ENCODE results near the gene RNASET2.

Gene RNASET2, protein sequence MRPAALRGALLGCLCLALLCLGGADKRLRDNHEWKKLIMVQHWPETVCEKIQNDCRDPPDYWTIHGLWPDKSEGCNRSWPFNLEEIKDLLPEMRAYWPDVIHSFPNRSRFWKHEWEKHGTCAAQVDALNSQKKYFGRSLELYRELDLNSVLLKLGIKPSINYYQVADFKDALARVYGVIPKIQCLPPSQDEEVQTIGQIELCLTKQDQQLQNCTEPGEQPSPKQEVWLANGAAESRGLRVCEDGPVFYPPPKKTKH

GRCh38 chr6:166956444-166957086, at the start of gene RNASET2:
Gene RNASET2, minus strand, starts transcription at chr6:166956550. Its CDS starts 368 bp downstream, at chr6:166956182.
- DNase-seq (ENCODE audit: low spot score) = peak; percentile 92

DNA sequence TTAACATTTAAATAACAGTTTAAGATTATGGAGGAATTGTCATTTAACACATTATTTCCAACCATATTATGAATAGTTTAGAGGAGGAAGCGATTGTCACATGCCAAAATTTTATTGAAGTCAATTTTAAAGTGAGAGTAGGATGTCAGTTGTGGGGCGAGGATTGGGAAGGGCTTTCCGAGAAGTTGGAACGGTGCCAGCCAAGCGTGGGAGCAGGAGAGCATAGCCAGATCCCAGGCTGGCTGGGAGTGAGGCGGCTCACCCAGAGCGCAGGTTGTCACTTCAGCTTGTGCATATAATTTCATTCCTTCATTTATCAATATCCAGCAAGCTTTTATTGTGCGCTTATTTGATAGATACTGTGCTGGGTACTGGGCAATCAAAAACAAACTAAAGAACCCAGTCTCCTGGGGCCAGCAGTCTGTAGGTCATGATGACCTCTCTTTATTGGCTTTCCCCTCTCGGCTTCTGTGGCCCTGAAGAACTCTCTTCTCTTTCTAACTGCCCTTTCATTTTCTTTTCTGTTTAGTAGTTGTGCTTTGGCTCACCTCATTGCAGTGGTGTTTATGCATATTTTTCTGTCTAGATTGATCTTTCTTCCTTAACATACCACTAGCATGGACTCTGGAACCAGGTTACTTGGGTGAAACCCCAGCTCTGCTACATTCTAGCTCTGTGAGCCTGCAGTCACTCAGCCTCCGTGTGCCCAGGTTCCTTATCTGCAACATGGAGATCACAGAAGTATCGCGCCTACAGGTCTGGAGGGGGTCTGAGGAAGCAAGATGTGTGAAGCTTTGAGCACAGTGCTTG, 49.2 kb upstream of the RNASET2 start:
- no peak for DNase-seq (ENCODE audit: low spot score)

GRCh38 chr6:167000759-167001158, 44.4 kb upstream of the RNASET2 start:
- no peak for DNase-seq (ENCODE audit: low spot score)

DNA sequence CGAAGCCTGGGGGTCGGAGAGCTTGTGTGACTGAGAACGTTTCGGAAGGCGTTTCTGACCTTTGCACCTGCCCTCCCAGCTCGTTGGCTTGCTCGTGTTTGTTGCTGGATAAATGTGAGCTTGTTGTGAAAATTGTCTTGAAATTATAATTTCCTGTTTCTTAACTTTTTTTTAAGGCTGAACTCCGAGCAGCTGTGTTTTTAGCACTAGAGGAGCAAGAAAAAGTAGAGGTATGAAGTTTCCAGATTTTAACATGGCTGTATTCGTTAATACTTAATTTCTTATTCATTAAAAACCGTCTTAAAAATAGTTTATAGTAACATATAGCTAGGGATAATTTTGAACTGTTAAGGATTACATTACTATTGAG, 43.5 kb upstream of the RNASET2 start:
- no peak for DNase-seq (ENCODE audit: low spot score)

DNA sequence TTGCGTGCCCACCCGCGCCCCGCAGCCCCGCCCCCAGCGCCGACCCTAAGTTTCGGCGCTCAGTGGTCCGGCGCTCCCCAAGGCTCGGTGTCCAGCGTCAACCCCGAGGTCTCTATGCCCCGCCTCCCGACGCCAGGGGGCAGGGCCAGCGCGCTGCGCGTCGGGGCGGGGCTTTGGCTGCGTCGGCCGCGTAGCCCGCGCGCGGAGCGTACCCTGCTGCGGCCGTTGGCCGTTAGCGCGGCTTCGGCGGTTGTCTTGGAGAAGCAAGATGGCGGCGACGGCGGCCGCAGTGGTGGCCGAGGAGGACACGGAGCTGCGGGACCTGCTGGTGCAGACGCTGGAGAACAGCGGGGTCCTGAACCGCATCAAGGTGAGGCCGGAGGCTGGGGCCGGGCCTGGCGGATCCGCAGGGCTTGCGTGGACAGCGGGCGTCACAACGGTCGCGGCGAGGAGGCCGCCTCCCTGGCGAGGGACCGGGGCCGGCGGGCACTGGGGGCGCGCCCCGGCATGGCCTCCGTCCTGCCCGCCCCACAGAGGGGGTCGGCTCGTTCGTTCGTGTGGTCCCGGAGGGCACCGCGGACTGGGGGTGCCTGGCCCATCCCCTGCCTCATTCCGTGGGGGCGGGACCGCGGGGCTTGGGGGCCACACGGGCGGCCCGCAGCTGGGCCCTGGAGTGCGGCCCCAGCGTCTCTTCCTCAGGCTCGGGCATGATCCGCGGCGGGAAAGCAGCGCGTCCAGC, 43.0 kb upstream of the RNASET2 start, which contains the start of gene CEP43:
CEP43 (plus strand) TSS at position 253 of the 739 bp plus-strand sequence; CDS start at position 269, 16 bp downstream.
- peak; percentile 94 for DNase-seq (ENCODE audit: low spot score)

DNA sequence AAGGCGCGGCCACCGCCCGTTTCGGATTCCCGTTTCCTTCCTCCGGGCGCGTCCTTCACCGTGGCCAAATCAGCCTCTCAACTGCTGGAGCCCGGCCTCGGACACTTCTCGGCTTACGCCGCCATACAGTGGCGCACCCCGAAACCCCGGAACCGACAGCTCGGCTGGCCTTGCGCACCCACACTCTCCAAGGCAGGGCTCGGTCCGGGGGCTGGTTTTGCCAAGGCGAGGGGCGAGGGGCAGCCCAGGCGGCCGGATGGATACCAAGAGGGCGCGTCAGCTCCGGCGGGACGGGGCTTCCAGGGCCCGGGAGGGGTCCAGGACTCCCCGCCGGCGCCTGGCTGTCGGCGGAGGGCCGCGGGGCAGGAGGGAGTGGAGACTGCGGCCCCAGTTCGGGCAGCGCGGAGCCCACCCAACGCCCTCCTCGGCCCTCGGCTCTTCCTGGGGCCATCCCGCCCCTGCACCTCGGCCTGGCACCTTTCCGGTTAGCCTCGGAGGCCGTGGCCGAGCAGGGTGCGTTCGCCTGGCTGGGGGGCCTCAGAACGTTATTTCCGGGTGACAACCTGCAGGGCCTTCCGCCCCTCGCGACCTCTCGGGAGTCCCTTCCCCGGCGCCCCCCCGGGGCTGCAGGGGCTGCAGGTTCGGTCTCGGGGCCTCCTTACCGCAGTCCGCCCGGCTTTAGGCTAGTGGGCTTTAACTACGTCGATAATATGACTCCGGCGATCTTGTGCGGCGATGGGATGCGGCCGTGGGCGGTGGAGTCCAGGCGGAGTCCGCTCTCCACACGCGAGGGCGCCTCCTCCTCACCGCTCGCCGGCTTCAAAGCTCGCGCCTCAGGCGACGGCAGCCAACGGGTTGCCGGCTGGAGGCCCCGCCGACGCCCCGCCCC, 42.1 kb upstream of the RNASET2 start:
- DNase-seq (ENCODE audit: low spot score) = no peak

DNA sequence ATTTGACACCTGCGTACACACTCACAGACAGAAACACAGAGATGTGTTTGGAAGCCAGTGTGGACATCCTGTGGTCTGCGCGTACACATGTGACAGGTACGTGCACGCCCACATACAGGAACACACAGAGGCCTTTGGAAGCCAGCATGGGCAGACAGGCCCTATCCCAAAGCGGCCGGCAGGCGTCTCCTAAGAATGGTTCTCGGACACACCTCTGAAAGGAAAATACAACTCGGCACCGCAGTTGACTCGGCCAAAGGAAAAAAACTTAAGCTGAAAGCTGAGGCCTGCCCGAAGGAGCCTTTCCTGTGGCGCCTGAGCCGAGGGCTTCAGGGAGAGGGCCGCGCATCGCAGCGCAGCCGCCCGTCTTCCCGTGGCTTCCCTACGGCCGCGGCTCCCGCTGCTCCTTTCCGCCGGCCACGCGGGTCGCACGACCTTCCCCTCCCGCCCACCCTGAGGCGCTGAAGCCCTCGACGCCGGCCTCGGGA, 41.5 kb upstream of the RNASET2 start:
- DNase-seq (ENCODE audit: low spot score) = peak; percentile 41

GRCh38 chr6:166997348-166997747, 41.0 kb upstream of the RNASET2 start:
- DNase-seq (ENCODE audit: low spot score) = no peak

- no peak for DNase-seq (ENCODE audit: low spot score)
These were observed 40.1 kb upstream of the RNASET2 start for GRCh38 chr6:166996406-166996805.

- no peak for DNase-seq (ENCODE audit: low spot score)
These were observed 33.2 kb upstream of the RNASET2 start for GRCh38 chr6:166989427-166990032.

DNA sequence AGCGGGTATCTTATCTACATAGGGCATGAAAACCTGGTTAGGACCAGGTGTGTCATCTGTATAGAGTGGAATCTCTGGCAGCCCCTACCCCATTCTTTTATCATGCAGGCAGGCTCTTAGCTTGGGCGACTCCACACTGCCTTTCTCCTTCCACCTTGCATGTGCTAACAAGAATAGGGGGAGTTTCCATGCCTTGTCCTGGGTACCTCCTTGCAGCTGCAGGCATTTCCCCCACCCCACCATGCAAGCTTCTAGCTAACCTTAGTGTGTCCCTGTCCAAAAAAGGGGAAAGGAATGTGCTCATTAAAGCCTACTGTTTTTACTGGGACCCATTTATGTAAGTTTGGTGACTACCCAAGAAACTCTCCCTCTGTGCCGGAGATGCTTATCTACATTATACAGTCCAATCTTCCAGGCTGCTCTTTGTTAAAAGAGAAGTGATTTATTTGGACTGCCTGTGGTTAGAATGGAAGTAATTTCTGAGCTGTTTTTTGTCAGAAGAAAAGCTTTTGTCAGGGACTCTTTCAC, 32.4 kb upstream of the RNASET2 start:
- DNase-seq (ENCODE audit: low spot score) = no peak

DNA sequence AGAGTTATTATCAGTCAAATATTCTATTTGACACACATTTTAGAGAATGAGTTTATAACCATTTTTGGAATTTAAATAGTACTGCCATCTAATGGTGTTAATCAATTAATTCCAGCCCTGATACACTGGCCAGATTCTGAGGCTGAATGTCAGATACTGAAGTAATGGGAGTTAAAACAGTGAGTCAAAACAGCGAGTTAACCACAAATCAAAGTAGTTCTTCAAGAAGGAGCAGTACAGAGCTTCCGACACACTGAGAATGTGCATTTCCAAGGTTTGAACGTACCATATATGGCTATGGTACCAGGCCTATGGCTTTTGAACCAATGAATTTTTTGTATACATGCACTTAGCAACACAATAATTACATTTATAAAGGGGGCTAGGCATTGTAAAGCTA, 31.6 kb upstream of the RNASET2 start:
- DNase-seq (ENCODE audit: low spot score) = no peak

- no peak for DNase-seq (ENCODE audit: low spot score)
These were observed 31.1 kb upstream of the RNASET2 start for GRCh38 chr6:166987448-166987847.

- DNase-seq (ENCODE audit: low spot score) = no peak
These were observed 24.4 kb upstream of the RNASET2 start for GRCh38 chr6:166980738-166981137.

DNA sequence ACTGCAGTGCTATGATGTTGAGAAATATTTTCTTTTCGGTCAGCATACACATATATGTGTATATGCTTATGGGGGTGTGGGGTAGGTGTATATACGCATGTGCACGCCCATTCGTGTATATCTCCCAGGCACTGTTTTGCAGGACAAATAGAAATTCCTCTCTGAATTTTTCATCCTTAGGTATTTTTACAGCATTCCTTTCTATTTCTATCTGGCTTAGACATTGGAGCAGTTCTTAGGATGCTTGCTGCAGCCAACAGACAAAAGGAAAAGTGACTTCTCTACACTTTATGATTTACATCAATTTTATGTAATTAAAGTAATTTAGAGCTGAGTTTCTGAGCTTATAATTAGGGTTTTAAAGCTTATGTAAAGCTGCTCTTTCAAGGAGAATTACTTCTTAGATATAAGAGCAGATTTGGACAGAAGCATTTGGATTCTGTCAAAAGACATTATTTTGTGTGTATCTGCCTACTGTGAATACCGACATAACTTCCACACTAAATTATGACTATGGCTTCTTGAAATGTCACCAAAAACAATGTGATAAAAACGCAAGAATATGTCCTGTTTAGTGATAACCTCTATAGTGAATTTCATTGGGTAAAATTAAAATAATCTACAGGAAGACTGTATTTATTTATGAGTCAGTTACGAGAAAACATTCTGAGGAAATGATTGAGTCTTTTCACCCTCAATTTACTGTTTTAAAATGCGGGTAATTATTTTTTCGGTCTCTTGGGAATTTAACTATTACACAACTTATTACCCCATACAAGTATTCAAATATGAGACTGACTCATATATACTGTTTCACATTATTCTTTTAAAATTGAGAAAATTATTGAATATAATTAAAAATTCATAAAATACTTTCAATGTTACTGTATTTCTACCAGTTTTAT, 21.5 kb upstream of the RNASET2 start:
- DNase-seq (ENCODE audit: low spot score) = peak; percentile 44

- DNase-seq (ENCODE audit: low spot score) = no peak
These were observed 20.3 kb upstream of the RNASET2 start for GRCh38 chr6:166976636-166977035.

DNA sequence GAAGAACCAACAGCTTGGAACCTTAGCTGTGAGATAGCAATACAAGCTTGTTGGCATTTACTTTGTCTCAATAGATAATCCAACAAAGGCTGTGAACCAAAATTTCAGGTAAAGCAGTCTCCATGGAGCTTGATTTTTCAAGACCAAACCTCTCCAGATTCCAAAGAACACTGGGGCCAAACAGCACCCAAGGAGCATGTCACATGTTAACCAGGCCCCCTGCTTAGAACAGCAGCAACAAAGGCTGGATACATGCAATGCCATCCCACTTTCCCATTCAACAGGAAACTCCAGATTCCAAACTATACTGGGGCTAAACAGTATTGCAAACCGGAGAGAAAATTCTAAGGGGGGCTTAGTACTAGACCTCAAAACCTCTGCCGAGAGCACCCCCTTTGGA, 15.8 kb upstream of the RNASET2 start:
- DNase-seq (ENCODE audit: low spot score) = no peak

GRCh38 chr6:166971271-166971670, 14.9 kb upstream of the RNASET2 start:
- DNase-seq (ENCODE audit: low spot score) = no peak

DNA sequence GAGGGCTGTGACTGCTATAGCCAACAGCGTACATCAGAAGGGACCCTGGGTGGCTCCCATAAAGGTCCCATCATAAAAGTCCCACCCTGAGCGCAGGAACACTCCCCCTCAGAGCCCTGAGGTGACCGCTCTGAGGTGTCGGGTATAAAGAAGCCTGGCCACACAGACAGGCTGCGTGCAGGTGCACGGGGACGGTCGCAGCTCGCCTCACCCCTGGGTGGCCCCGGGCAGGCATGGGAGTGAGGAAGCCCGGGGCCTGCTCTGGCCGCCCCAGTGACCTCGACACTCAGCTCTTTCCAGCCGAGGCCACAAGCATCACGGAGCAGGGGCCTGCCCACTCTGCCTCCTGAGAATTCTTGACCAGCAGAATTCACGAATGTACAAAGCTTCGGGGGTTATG, 14.4 kb upstream of the RNASET2 start:
- no peak for DNase-seq (ENCODE audit: low spot score)

All from hepatic stellate cell (primary cell).